NT2/D1 (cell line): ENCODE results near the gene CDC37L1.

Experiments used
- SUZ12 ChIP-seq: IDR thresholded peaks from 2 replicates; pipeline ENCODE4 v1.6.1; 2011; ENCODE audit not compliant: insufficient read length, insufficient read depth; ENCODE audit errors: extremely low read depth
- YY1 ChIP-seq: IDR thresholded peaks from 2 replicates; pipeline ENCODE4 v1.6.1; 2011; ENCODE audit not compliant: insufficient read length, insufficient read depth

GRCh38 chr9:4704129-4704528 lies 24.8 kb downstream of the CDC37L1 start:
- TF ChIP-seq YY1 (no peak), SUZ12 (no peak)
